Measurements from ENCODE around the gene DENND1C.
"Not testable (repeated sequence)": the region's sequence is repeated elsewhere in the genome, so short reads cannot be mapped to it uniquely, and the experiment has no call there.

Gene DENND1C

GRCh38 chr19:6453951-6454565 is 27.5 kb downstream of the DENND1C start:
- no peak for DNase-seq (ENCODE audit: low read depth)

DNA sequence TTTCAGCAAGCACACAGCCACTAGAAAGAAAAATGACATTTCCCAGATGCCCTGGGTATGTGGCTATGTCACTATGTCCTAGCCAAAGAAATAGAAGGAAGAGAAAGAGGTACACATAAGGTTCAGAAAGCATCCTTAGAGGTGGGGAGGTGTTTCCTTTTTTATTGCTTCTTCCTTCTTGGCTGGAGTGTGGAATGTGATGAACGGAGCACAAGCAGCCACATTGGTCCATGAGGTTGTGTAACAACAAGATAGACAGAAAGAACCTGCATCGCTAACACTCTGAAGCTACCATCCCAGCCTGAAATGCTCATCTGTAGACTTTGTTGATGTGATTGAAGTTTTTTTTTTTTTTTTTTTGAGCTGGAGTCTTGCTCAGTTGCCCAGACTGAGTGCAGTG is 28.7 kb downstream of the DENND1C start:
- no peak for DNase-seq (ENCODE audit: low read depth)

- no peak for DNase-seq (ENCODE audit: low read depth)
Observed at GRCh38 chr19:6452223-6452614, 29.4 kb downstream of the DENND1C start.

GRCh38 chr19:6451583-6452222 is 29.9 kb downstream of the DENND1C start:
- no peak for DNase-seq (ENCODE audit: low read depth)

DNA sequence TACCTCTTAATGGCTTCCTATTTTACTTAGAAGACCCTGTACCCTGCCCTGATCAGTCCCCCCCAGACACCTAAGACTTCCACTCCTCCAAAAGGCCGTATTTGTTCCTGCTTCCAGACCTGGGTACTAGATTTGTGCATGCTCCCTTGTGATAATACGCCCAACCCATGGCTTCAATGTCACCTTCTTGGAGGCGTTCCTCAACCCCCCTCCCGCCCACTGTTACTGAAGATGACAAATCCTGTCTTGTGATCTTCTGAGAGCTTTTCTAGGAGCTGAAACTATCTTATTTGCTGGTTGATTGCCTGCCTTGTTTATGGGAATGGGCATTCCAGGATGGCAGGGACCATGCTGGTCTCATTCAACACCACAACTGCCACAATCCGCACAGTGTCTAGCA is 31.4 kb downstream of the DENND1C start:
- DNase-seq (ENCODE audit: low read depth) = no peak

GRCh38 chr19:6448045-6448444 is 33.5 kb downstream of the DENND1C start:
- DNase-seq (ENCODE audit: low read depth) = no peak

DNA sequence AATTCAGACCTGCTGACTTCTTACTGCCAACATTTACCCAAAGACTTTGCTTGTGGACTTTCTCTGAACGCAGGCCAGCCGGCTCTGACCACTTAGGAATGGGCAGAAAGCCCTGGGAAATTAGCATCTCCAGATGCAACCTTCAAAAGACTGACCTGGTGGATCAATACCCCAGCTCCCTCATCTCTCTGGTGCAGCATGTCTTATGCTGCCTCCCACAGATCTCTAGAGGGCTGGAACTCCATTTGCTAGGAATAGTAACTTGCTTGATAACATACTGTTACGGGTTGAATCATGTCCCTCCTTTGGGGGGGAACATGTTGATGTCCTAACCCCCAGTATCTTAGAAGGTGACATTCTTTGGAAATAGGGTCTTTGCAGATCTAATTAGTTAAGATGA is 35.1 kb downstream of the DENND1C start:
- no peak for DNase-seq (ENCODE audit: low read depth)

- DNase-seq (ENCODE audit: low read depth) = no peak
Observed at GRCh38 chr19:6443986-6444385, 37.6 kb downstream of the DENND1C start.

- no peak for DNase-seq (ENCODE audit: low read depth)
Observed at GRCh38 chr19:6442087-6442688, 39.4 kb downstream of the DENND1C start.

DNA sequence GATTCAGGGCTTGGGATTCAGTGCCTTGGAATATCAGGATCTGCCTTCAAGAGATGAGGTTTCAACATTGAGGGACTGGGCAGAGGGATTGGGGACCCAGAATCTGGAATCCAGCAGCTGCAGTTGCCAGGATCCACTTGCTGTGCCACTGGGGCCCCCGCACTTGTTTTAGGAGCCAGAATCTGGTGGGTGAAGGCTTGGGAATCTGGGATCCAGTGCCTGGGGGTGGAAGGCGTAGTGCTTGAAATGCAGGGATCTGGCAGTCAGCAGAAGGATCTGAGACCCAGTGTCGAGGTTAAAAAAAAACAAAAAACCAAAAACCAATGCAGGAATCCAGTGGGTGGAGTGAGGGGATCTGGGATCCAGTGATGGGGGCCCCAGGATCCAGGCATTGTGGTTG is 40.7 kb downstream of the DENND1C start:
- DNase-seq (ENCODE audit: low read depth) = no peak

DNA sequence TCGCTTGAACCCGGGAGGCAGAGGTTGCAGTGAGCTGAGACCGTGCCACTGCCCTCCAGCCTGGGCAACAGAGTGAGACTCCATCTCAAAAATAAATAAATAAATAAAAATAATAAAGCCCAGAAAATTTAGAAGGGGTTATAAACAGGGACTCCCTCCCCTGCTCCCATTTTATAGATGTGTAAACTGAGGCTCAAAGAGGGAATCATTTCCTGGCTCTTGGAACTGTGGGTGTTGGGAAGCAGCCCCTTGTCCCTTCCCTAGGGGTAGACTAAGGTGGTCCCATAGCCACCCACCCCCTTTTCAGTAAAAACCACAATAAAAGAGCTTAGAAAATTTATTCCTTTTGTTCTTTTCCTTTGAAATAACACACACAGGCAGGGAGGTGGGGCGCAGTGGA is 41.8 kb downstream of the DENND1C start:
- no peak for DNase-seq (ENCODE audit: low read depth)

GRCh38 chr19:6433663-6434062 is 47.9 kb downstream of the DENND1C start, which contains the start of gene SLC25A41:
Gene SLC25A41, minus strand, starts transcription at chr19:6433763. Its CDS starts 70 bp downstream, at chr19:6433693.
- no peak for DNase-seq (ENCODE audit: low read depth)

GRCh38 chr19:6433165-6433564 is 48.4 kb downstream of the DENND1C start:
- DNase-seq (ENCODE audit: low read depth) = no peak

- DNase-seq (ENCODE audit: low read depth) = no peak
Observed at GRCh38 chr19:6431891-6432290, 49.7 kb downstream of the DENND1C start.

DNA sequence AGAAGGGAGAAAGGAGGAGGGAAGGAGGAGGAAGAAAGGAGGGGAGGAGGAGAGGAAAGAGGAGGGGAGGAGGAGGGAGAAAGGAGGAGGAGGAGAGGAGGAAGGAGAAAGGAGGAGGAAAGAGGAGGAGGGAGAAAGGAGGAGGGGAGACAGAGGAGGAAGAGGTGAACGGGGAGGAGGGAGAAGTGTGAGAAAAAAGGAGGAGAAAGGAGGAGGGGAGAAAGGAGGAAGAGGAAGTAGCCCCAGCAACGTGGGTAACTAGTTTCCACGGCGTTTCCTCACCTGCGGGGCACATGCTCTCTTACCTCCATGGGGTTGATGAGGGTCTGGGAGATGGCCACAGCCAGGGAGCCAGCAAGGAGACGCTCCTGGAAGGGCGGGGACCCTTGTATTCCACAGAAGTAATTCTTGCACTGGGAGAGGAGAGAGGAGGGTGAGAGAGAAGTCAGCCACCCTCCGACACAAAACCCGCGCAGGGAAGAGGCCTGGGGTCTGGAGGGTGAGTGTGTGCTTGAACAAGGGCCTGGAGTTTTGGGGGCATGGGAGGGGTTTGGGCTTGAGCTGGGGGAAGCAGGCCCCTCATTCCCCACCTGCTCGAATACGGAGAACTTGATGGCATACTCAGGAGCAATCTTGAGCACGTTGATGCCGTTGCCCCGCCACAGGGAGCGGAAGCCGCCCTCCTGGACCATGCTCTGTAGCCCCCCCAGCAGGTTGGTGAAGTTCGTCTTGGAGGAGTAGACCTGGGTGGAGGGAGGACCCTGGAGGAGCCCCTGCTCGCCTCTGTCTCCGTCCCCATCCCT is 52.0 kb downstream of the DENND1C start:
- no peak for DNase-seq (ENCODE audit: low read depth)

GRCh38 chr19:6428692-6429418 is 52.7 kb downstream of the DENND1C start:
- DNase-seq (ENCODE audit: low read depth) = not testable (repeated sequence)

DNA sequence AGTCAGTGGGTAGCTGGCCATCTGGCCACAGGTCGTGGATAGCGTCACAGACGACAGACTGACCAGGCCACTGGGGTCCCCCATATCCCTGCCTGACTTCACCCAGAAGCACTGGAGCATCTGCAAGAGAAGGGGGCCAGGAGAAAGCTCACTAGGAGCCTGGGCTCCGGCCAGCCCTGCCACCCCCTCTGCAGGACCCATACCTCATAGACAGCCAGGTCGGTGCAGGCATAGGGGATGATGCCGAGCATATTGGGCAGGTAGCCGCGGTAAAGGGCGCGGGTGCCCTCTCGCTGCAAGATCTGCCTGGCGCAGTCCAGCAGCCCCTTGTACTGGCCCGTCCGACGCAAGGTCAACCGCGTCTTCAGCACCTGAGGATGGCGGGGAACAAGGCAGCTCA is 54.5 kb downstream of the DENND1C start:
- no peak for DNase-seq (ENCODE audit: low read depth)

DNA sequence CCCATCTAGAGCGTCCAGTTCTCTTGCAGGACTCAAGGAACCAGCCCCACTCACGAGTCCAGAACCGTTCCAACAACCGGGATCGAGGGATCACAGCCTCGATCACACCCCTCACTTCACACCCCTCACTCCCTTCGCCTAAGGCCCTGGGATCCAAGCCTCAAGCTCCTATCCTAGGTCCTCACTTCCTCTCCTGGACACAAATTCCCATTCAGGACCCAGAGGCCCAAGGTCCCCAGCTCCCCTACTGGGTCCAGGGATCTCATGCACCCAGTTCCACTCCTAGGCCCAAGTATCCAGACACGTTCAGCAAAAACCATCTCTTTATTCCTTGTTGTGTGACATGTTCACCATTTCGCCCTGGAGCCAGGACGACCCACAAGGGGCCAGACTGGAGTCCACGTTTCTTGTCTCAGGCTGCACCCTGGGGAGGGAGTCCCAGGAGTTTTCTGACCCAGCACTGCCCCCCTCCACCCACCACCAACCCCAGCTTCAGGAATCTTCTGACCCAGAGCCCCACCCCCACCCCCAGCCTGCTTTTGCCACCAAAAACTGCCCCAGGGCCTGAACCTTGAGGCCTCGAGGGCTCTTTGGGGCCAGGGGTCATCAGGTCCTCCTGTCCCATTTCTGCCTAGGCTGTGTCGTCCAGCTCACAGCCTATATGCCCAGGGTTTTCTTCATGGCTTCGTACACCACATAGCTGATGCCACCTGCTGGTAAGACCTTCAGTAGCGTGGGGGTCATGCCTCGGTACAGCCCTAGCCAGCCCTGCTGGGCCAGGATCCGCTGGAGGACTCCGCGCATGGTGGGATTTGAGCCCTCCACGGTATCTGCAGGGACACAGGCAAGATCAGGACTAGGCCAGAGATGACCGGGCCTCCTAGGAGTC is 55.6 kb downstream of the DENND1C start:
- no peak for DNase-seq (ENCODE audit: low read depth)

DNA sequence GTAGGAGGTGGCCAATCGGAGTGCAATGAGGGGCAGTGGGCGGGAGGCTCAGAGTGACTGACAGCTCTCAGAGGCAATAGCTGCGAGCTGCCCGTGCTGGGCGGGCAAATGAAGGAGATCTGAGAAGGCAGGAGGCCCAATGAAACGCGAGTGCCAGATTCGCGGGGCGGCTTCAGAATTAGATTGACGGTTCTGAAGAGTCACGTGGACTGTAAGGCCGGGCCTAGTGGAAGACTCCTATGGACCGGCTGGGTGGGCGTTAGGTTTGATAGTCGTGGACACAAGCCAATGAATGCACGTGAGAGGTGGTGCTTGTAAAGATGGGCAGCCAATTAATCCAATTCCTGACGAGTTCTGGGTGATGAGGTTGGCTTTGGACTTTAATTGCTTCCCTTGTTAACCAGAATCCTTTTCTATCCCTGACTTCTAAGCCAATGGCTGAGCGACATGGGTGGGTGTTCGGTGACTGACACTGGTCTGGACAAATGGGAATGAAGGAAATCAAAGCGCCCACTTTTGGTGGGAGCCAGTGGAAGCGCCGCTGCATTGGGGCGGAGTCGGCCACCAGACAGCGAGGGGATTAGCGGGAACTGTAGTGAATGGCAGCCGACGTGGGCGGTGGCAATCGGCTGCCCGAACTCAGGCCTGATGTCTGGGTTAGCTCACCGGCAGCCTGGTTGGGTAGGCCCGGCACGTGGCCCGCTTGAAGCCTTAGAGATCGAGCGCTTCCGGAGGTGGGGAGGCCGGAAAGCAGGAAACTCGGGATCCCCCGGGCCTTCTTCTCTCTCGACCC is 56.5 kb downstream of the DENND1C start:
- peak; percentile 97 for DNase-seq (ENCODE audit: low read depth)

All from stimulated activated CD8-positive, alpha-beta memory T cell treated with anti-CD3 and anti-CD28 coated beads, Interleukin-7, amount 100 ng/mL, for 24 hours (primary cell).